ENCODE measurements around the gene PDE7B. TPM values are rescaled to one million over a fixed set of nuclear protein-coding genes. Genes with fewer than 3 reads are reported as not detected.

Gene PDE7B
- total RNA-seq, 1 experiment from 2014 or later, result not detected

- CTCF ChIA-PET, result interaction anchor here (0.7 kb wide), 1 partner anchor 20 kb away, joined by 4 read pairs; no protein-coding TSS in a partner anchor
- H3K27ac ChIP-seq (ENCODE audit: low read length), result no peak overlapping the region
- POLR2A ChIA-PET (ENCODE audit: unreplicated experiment), result no interaction called here
Measured at GRCh38 chr6:135875446-135875845, 23.9 kb downstream of the PDE7B start.

GRCh38 chr6:135876058-135876457, 24.6 kb downstream of the PDE7B start:
- ChIA-PET POLR2A (ENCODE audit: unreplicated experiment) (no interaction called here), CTCF (no interaction called here)
- ATAC-seq (no peak), DNase-seq (no peak)
- TF ChIP-seq, protein P1, sequence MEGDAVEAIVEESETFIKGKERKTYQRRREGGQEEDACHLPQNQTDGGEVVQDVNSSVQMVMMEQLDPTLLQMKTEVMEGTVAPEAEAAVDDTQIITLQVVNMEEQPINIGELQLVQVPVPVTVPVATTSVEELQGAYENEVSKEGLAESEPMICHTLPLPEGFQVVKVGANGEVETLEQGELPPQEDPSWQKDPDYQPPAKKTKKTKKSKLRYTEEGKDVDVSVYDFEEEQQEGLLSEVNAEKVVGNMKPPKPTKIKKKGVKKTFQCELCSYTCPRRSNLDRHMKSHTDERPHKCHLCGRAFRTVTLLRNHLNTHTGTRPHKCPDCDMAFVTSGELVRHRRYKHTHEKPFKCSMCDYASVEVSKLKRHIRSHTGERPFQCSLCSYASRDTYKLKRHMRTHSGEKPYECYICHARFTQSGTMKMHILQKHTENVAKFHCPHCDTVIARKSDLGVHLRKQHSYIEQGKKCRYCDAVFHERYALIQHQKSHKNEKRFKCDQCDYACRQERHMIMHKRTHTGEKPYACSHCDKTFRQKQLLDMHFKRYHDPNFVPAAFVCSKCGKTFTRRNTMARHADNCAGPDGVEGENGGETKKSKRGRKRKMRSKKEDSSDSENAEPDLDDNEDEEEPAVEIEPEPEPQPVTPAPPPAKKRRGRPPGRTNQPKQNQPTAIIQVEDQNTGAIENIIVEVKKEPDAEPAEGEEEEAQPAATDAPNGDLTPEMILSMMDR (conservative IDR thresholded peaks at IDR 0.05; ENCODE audit: low read depth, low read length), result no peak
- TF ChIP-seq EZH2phosphoT487 (IDR thresholded peaks at IDR 0.05; ENCODE audit: borderline replicate concordance, low read length) (no peak), EZH2 (IDR thresholded peaks at IDR 0.05; ENCODE audit: low read length, unreplicated experiment) (no peak)
- H3K9ac ChIP-seq (ENCODE audit: low read length), result no peak overlapping the region
- H3K79me2 ChIP-seq (ENCODE audit: low read length), result no peaks in the 10 kb centered on the region
- H3K9me2 ChIP-seq (replicated peaks; ENCODE audit: low read length), result no peaks in the 10 kb centered on the region
- no peak overlapping the region for H2AFZ ChIP-seq (ENCODE audit: low read length)
- no peaks in the 10 kb centered on the region for H3K36me3 ChIP-seq (ENCODE audit: low read depth, low read length)
- no TSS peak for BruUV-seq (replicated peaks)
- no peak overlapping the region for H3K4me3 ChIP-seq (ENCODE audit: low read length)
- no peaks in the 10 kb centered on the region for H4K20me1 ChIP-seq (ENCODE audit: low read length)
- H3F3A ChIP-seq (ENCODE audit: low read length, unreplicated experiment), result no peaks in the 10 kb centered on the region
- H3K4me1 ChIP-seq (ENCODE audit: insufficient read depth, low read length), result peaks cover 15% of the 10 kb centered on the region
- H3K27me3 ChIP-seq (ENCODE audit: low read length), result no peaks in the 10 kb centered on the region
- H3K4me2 ChIP-seq (ENCODE audit: low read length), result no peak overlapping the region
- no peaks in the 10 kb centered on the region for H3K9me3 ChIP-seq (ENCODE audit: low read length)
- no peak overlapping the region for H3K27ac ChIP-seq (ENCODE audit: low read length)
- intact Hi-C loops (cut with micrococcal nuclease), result no loop called here

More at GRCh38 chr6:135875446-135875845, 23.9 kb downstream of the PDE7B start:
- no TSS peak for BruUV-seq (replicated peaks)
- TF ChIP-seq EZH2phosphoT487 (IDR thresholded peaks at IDR 0.05; ENCODE audit: borderline replicate concordance, low read length) (no peak), EZH2 (IDR thresholded peaks at IDR 0.05; ENCODE audit: low read length, unreplicated experiment) (no peak)
- TF ChIP-seq, protein P1 (conservative IDR thresholded peaks at IDR 0.05; ENCODE audit: low read depth, low read length), result no peak
- no peaks in the 10 kb centered on the region for H3K9me2 ChIP-seq (replicated peaks; ENCODE audit: low read length)
- no peaks in the 10 kb centered on the region for H4K20me1 ChIP-seq (ENCODE audit: low read length)
- H3K9me3 ChIP-seq (ENCODE audit: low read length), result no peaks in the 10 kb centered on the region
- no peaks in the 10 kb centered on the region for H3K79me2 ChIP-seq (ENCODE audit: low read length)
- ATAC-seq (no peak), DNase-seq (no peak)
- H3K4me3 ChIP-seq (ENCODE audit: low read length), result no peak overlapping the region
- H3K4me2 ChIP-seq (ENCODE audit: low read length), result no peak overlapping the region
- no peaks in the 10 kb centered on the region for H3F3A ChIP-seq (ENCODE audit: low read length, unreplicated experiment)
- no peak overlapping the region for H3K9ac ChIP-seq (ENCODE audit: low read length)
- intact Hi-C loops (cut with micrococcal nuclease), result no loop called here
- H3K4me1 ChIP-seq (ENCODE audit: insufficient read depth, low read length), result peaks cover 11% of the 10 kb centered on the region
- H3K36me3 ChIP-seq (ENCODE audit: low read depth, low read length), result no peaks in the 10 kb centered on the region
- H3K27me3 ChIP-seq (ENCODE audit: low read length), result no peaks in the 10 kb centered on the region
- H2AFZ ChIP-seq (ENCODE audit: low read length), result no peak overlapping the region

- no peaks in the 10 kb centered on the region for H4K20me1 ChIP-seq (ENCODE audit: low read length)
- H3K27ac ChIP-seq (ENCODE audit: low read length), result no peak overlapping the region
- H3K36me3 ChIP-seq (ENCODE audit: low read depth, low read length), result no peaks in the 10 kb centered on the region
- no peak overlapping the region for H3K9ac ChIP-seq (ENCODE audit: low read length)
- no peaks in the 10 kb centered on the region for H3K9me3 ChIP-seq (ENCODE audit: low read length)
- H2AFZ ChIP-seq (ENCODE audit: low read length), result no peak overlapping the region
- H3K9me2 ChIP-seq (replicated peaks; ENCODE audit: low read length), result no peaks in the 10 kb centered on the region
- H3K4me1 ChIP-seq (ENCODE audit: insufficient read depth, low read length), result peaks cover 15% of the 10 kb centered on the region
- no peak overlapping the region for H3K4me2 ChIP-seq (ENCODE audit: low read length)
- TF ChIP-seq EZH2phosphoT487 (IDR thresholded peaks at IDR 0.05; ENCODE audit: borderline replicate concordance, low read length) (no peak), EZH2 (IDR thresholded peaks at IDR 0.05; ENCODE audit: low read length, unreplicated experiment) (no peak)
- TF ChIP-seq, protein P1 (conservative IDR thresholded peaks at IDR 0.05; ENCODE audit: low read depth, low read length), result no peak
- intact Hi-C loops (cut with micrococcal nuclease), result no loop called here
- no peak overlapping the region for H3K4me3 ChIP-seq (ENCODE audit: low read length)
- no peak for DNase-seq
- BruUV-seq (replicated peaks), result no TSS peak
- no peaks in the 10 kb centered on the region for H3K79me2 ChIP-seq (ENCODE audit: low read length)
- no peak for ATAC-seq
- no peaks in the 10 kb centered on the region for H3F3A ChIP-seq (ENCODE audit: low read length, unreplicated experiment)
- POLR2A ChIA-PET (ENCODE audit: unreplicated experiment), result no interaction called here
- CTCF ChIA-PET, result no interaction called here
- no peaks in the 10 kb centered on the region for H3K27me3 ChIP-seq (ENCODE audit: low read length)
Measured at GRCh38 chr6:135877666-135878065, 26.2 kb downstream of the PDE7B start.
